GM18951 (cell line): ENCODE data around the gene AR.
"Not testable (repeated sequence)": the region's sequence is repeated elsewhere in the genome, so short reads cannot be mapped to it uniquely, and the experiment has no call there.

Experiments used
- POLR2A ChIP-seq: IDR thresholded peaks from 4 replicates; pipeline ENCODE4 v1.6.1; 2011; ENCODE audit warnings: mild to moderate bottlenecking; ENCODE audit not compliant: insufficient read length, insufficient read depth; ENCODE audit errors: extremely low read depth
- in situ Hi-C: fragments of 300-500 bp; cut with MboI; formaldehyde crosslinking; loops from one replicate; pipeline ENCODE4 v1.12.0; 2022; ENCODE audit warnings: low sequenced_read_pairs, mixed read lengths, inconsistent platforms; ENCODE audit not compliant: unreplicated experiment

The AR gene

DNA sequence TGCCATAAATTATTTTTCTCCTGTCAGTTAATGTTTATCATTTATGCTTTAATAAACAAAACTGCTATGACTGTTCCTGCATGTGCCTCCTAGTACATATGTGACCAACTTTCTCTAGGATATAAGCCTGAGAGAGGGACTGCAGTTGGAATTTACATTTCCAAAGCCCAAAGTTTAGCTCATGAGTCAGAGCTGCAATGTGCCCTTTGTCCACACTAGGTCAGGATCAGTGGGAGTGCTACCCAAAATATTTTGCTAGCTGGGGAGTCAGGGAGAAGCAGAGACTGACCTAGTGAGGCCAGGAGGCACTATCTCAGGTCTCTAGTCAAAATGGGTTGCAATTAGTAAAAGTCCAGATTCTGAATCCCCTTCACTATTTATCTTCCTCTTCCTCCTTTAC lies 92.7 kb downstream of the AR start:
- in situ Hi-C loops, result no loop called here
- TF ChIP-seq POLR2A, result no peak

GRCh38 chrX:67637293-67637692 lies 93.5 kb downstream of the AR start:
- in situ Hi-C loops, result not testable (repeated sequence)

DNA sequence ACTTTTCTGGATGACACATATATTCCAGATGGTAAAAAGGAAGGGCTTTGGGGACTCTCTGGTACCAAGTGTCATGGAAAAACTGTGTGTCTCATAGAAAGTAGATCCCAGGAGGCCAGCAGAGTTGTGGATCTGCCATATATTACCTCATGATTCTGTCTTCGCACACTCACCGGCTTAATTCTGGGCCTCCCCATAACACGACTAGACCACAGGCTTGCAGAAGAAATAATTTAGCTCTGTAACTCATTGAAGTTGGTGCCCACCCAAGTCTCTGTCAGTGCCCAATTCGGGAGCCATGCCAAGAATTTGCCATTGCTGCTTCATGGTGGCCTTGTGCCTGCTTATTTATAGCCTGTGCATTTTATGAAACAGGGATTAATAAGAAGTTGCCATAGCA lies 104.5 kb downstream of the AR start:
- in situ Hi-C loops, result no loop called here
- no peak for TF ChIP-seq POLR2A

DNA sequence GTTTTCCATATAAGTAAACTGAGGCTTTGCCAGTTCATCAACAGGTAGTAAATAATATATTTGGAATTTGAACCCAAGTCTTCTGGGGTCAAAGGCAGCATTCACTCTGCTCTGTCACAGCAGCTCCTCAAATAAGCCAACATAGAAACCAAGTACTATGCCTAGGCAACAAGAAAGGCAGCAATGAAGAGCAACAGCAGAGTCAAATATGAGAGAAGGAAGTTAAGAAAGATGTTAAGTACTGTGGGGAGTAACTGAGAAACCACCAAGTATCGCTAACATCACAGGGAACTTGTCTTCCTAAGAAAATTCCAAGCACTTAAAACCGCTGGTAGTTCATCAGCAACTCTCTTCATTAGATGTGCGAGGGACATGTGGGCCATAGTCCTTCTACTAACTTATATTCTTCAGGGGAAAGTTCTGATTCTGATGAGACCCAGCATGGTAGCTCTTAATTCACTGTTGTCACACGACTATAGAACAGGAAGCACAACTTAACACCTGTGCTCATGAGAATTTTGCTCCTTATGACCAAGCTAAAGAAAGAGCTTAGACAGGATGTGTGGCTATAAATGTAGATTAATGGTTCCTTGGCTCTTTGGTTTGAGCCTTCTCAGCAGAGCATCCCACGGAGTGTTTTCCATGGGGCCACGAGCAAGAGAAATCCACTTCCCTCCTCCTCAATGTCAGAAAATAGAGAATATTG lies 107.8 kb downstream of the AR start:
- TF ChIP-seq POLR2A, result no peak
- in situ Hi-C loops, result no loop called here

DNA sequence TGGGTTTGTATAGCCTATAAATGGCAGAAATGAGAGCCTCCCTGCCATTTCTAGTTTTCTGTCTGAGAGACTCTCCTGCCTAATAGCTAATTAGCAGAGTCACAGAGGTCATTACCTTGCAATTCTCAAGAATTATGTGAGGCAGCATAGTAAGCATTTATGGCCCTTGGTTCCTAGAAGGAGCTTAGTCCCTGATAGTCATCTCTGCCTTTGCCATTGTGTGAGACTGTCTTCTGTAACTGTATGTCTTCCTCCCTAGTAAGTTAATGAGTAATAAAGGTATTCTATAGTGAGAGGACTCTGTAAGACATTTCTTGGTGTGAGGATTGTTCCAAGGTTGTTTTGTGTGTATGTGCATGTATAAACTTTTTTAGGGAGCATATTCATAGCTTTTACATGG lies 108.7 kb downstream of the AR start:
- no peak for TF ChIP-seq POLR2A
- in situ Hi-C loops, result no loop called here

- no peak for TF ChIP-seq POLR2A
- in situ Hi-C loops, result no loop called here
Measured at GRCh38 chrX:67654301-67654700, 110.5 kb downstream of the AR start.

DNA sequence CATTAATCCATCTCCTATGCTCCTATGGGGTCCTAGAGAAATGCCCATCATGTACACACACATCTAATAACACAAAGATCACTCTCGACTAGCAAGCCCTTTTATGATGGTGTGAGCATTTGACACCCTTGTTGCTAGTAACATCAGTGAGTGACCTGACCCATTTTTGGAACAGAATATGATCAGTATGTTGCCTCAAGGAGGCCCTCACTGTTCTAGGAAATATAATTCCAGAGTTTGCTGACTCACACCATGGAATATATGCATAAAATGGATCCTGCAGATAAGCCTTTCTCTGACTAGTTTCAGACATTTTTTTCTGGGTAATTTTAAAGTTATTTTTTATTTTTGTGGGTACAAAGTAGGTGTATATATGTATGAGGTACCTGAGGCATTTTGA lies 121.8 kb downstream of the AR start:
- no peak for TF ChIP-seq POLR2A
- in situ Hi-C loops, result no loop called here

- in situ Hi-C loops, result not testable (repeated sequence)
Measured at GRCh38 chrX:67670717-67671116, 126.9 kb downstream of the AR start.

DNA sequence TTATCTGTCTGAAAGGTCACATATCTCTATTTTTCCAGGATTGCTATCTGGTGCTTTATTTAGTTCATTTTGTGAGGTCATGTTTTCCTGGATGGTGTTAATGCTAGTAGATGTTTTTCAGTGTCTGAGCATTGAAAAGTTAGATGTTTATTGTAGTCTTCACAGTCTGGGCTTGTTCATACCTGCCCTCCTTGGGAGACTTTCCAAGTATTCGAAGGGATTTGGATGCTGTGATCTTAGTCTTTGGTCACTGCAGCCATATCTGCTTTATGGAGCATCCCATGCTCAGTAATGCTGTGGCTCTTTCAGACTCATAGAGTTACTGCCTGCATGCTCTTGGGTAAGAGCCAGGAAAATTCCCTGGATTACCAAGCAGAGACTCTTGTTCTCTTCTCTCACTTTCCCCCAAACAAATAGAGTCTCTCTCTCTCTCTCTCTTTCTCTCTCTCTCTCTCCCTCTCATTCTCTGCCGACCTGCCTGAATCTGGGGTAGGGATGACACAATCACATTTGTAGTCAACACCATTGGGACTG lies 130.0 kb downstream of the AR start:
- TF ChIP-seq POLR2A, result no peak
- in situ Hi-C loops, result no loop called here

DNA sequence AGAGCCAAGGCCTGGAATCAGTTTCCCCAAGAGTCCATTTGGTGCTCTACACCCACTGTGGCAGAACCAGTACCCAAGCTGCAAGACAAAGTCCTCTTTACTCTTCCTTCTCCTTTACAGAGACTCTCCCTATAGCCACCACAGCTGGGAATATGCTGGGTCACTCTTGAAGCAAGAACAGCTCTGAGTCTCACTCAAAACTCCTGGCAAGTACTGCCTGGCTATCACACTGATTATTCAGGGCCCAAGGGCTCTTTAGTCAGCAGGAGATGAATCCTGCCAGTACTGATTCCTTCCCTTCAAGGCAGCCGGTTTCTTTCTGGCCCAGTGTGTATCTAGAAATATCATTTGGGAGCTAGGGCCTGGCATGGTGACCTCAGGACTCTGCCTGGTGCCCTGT lies 130.9 kb downstream of the AR start:
- no peak for TF ChIP-seq POLR2A
- in situ Hi-C loops, result no loop called here

DNA sequence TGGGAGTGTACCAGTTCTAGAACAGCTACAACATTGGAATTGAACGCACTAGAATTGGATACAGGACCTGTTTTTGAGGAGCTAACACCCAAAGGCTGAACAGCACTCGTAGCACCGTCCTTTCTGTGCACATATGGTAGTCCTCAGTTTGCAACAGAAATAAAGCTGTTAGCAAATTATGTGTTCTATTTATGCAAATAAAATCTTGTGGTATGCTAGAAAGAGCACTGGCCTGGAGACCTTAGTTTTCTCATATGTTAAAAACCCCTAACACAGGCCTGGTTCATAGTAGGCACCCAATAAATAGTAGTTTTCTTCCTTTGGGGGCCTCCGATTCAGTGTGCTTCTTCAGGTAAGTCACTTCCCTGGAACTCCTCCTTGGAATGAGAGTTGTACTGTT lies 140.3 kb downstream of the AR start:
- in situ Hi-C loops, result no loop called here
- TF ChIP-seq POLR2A, result no peak

- in situ Hi-C loops, result no loop called here
- no peak for TF ChIP-seq POLR2A
Measured at GRCh38 chrX:67692246-67692645, 148.4 kb downstream of the AR start.

- in situ Hi-C loops, result no loop called here
- TF ChIP-seq POLR2A, result no peak
Measured at GRCh38 chrX:67693928-67694327, 150.1 kb downstream of the AR start.

DNA sequence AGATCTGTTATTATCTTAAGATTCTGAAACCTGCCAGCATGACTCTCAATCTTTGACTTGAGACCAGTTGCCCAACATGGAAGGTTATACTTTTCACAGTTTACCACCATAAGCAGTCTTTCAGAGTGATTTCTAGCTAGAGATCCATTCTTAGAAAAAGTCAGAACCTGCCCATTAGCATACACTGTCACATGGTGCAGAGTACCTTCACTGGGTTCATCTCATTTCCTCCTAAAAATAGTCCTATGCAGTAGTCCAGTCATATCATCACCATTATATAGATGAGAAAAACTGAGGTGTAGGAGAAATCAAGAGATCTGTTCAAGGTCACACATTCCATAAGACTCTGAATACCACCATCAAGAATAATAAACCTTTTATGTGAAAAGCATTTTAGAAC lies 153.6 kb downstream of the AR start:
- no peak for TF ChIP-seq POLR2A

GRCh38 chrX:67700602-67701001 lies 156.8 kb downstream of the AR start:
- in situ Hi-C loops, result no loop called here
- TF ChIP-seq POLR2A, result no peak

More for the DNA sequence above, 153.6 kb downstream of the AR start:
- in situ Hi-C loops, result no loop called here

DNA sequence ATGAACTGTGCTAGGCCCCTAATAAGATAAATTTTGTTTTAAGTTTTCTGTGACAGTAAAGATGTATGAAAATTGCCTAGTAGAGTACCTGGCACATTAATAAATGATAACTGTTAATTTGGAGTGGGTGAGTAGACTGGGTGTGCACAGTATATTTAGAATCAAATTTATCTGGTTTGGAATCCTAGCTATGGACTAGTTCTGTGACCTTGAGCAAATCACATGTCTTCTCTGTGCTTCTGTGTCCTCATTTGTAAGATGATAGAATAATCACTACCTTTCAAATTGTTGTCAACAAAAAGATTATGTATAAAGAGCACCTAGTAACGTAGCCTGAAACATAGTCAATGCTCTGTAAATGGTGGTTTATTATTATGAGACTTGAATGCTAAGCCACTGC lies 170.2 kb downstream of the AR start:
- in situ Hi-C loops, result no loop called here
- no peak for TF ChIP-seq POLR2A
